Measurements from ENCODE around the gene STUM. TPM values are rescaled to one million over a fixed set of nuclear protein-coding genes. Genes with fewer than 3 reads are reported as not detected.
"Not testable (repeated sequence)": the region's sequence is repeated elsewhere in the genome, so short reads cannot be mapped to it uniquely, and the experiment has no call there.

STUM gene
- total RNA-seq, 1 donor from 2014 or later, result not detected

GRCh38 chr1:226597616-226598454 lies 49.3 kb downstream of the STUM start:
- H4K20me1 ChIP-seq (ENCODE audit: low read depth), result no peaks in the 10 kb centered on the region
- no peak overlapping the region for H3K4me3 Mint-ChIP-seq
- no peak overlapping the region for H3K27ac ChIP-seq
- H3K4me1 Mint-ChIP-seq, result peaks cover 7% of the 10 kb centered on the region
- DNase-seq (ENCODE audit: low spot score), result no peak
- no peak overlapping the region for H3K27ac Mint-ChIP-seq
- no peak overlapping the region for H3K4me3 ChIP-seq
- no peaks in the 10 kb centered on the region for H3F3A ChIP-seq (ENCODE audit: low read depth)
- no peaks in the 10 kb centered on the region for H3K36me3 ChIP-seq
- peaks cover 4% of the 10 kb centered on the region for H3K9me3 Mint-ChIP-seq
- no peaks in the 10 kb centered on the region for H3K27me3 ChIP-seq
- no peak overlapping the region for H2AFZ ChIP-seq (replicated peaks)
- no peaks in the 10 kb centered on the region for H3K4me1 ChIP-seq
- H3K79me2 ChIP-seq (ENCODE audit: low read depth), result no peaks in the 10 kb centered on the region
- peaks cover 17% of the 10 kb centered on the region for H3K27me3 Mint-ChIP-seq (ENCODE audit: insufficient read depth, low read depth)
- H3K9me3 ChIP-seq (ENCODE audit: low read depth), result no peaks in the 10 kb centered on the region
- H3K36me3 Mint-ChIP-seq, result peaks cover 2% of the 10 kb centered on the region
- no peak overlapping the region for H3K4me2 ChIP-seq
- H3K9ac ChIP-seq, result no peak overlapping the region
- TF ChIP-seq EZH2 (IDR thresholded peaks at IDR 0.05), result no peak
- TF ChIP-seq CTCF (IDR thresholded peaks at IDR 0.05), result no peak
- no peak for TF ChIP-seq EZH2phosphoT487 (IDR thresholded peaks at IDR 0.05)

GRCh38 chr1:226598455-226598849 lies 49.9 kb downstream of the STUM start:
- Histone ChIP-seq H3K4me1 (peaks cover under 1% of the 10 kb centered on the region), H3K27ac (no peak overlapping the region), H2AFZ (replicated peaks) (no peak overlapping the region), H3K36me3 (no peaks in the 10 kb centered on the region), H3K9ac (no peak overlapping the region), H3K27me3 (no peaks in the 10 kb centered on the region), H4K20me1 (ENCODE audit: low read depth) (no peaks in the 10 kb centered on the region), H3K4me2 (no peak overlapping the region), H3F3A (ENCODE audit: low read depth) (no peaks in the 10 kb centered on the region), H3K4me3 (no peak overlapping the region), H3K9me3 (ENCODE audit: low read depth) (no peaks in the 10 kb centered on the region), H3K79me2 (ENCODE audit: low read depth) (no peaks in the 10 kb centered on the region)
- Mint-ChIP-seq H3K4me3 (no peak overlapping the region), H3K4me1 (peaks cover 9% of the 10 kb centered on the region), H3K27me3 (ENCODE audit: insufficient read depth, low read depth) (peaks cover 22% of the 10 kb centered on the region), H3K27ac (no peak overlapping the region), H3K36me3 (peaks cover 2% of the 10 kb centered on the region), H3K9me3 (peaks cover 4% of the 10 kb centered on the region)
- DNase-seq (ENCODE audit: low spot score), result no peak
- TF ChIP-seq EZH2phosphoT487 (IDR thresholded peaks at IDR 0.05), result no peak
- no peak for TF ChIP-seq EZH2 (IDR thresholded peaks at IDR 0.05)
- no peak for TF ChIP-seq CTCF (IDR thresholded peaks at IDR 0.05)

- not testable (repeated sequence) for H3K36me3 Mint-ChIP-seq; H3K4me2 ChIP-seq; H3K27ac ChIP-seq; H3K79me2 ChIP-seq (ENCODE audit: low read depth); H3F3A ChIP-seq (ENCODE audit: low read depth); H4K20me1 ChIP-seq (ENCODE audit: low read depth); H3K4me3 ChIP-seq; H3K9ac ChIP-seq; H3K4me1 ChIP-seq; H3K27ac Mint-ChIP-seq; H3K4me3 Mint-ChIP-seq; DNase-seq (ENCODE audit: low spot score); H3K36me3 ChIP-seq; H2AFZ ChIP-seq (replicated peaks); H3K9me3 ChIP-seq (ENCODE audit: low read depth); H3K27me3 ChIP-seq; H3K9me3 Mint-ChIP-seq
- peaks cover 22% of the 10 kb centered on the region for H3K27me3 Mint-ChIP-seq (ENCODE audit: insufficient read depth, low read depth)
- peaks cover 14% of the 10 kb centered on the region for H3K4me1 Mint-ChIP-seq
Observed at GRCh38 chr1:226598955-226599354, 50.4 kb downstream of the STUM start.

GRCh38 chr1:226599636-226600238 lies 51.2 kb downstream of the STUM start:
- H3K27ac ChIP-seq, result no peak overlapping the region
- H3K4me1 Mint-ChIP-seq, result peaks cover 21% of the 10 kb centered on the region
- no peaks in the 10 kb centered on the region for H4K20me1 ChIP-seq (ENCODE audit: low read depth)
- no peak overlapping the region for H3K27ac Mint-ChIP-seq
- no peak for DNase-seq (ENCODE audit: low spot score)
- no peaks in the 10 kb centered on the region for H3K9me3 Mint-ChIP-seq
- no peak for TF ChIP-seq CTCF (IDR thresholded peaks at IDR 0.05)
- no peak for TF ChIP-seq EZH2phosphoT487 (IDR thresholded peaks at IDR 0.05)
- no peak for TF ChIP-seq EZH2 (IDR thresholded peaks at IDR 0.05)
- no peaks in the 10 kb centered on the region for H3K36me3 ChIP-seq
- no peak overlapping the region for H2AFZ ChIP-seq (replicated peaks)
- no peak overlapping the region for H3K4me2 ChIP-seq
- H3K27me3 ChIP-seq, result no peaks in the 10 kb centered on the region
- H3K27me3 Mint-ChIP-seq (ENCODE audit: insufficient read depth, low read depth), result peaks cover 22% of the 10 kb centered on the region
- H3K79me2 ChIP-seq (ENCODE audit: low read depth), result no peaks in the 10 kb centered on the region
- H3K4me3 ChIP-seq, result no peak overlapping the region
- peaks cover 14% of the 10 kb centered on the region for H3K4me1 ChIP-seq
- no peak overlapping the region for H3K4me3 Mint-ChIP-seq
- H3K9ac ChIP-seq, result no peak overlapping the region
- no peaks in the 10 kb centered on the region for H3K9me3 ChIP-seq (ENCODE audit: low read depth)
- H3K36me3 Mint-ChIP-seq, result peaks cover 2% of the 10 kb centered on the region
- peaks cover 6% of the 10 kb centered on the region for H3F3A ChIP-seq (ENCODE audit: low read depth)

Data from neural progenitor cell (in vitro differentiated cells).